Fibroblast of mammary gland (primary cell): ENCODE results near the gene MYO16.

ENCODE experiments used
- DNase-seq: peaks from one replicate; pipeline ENCODE4 v3.0.0-alpha.2; 2010; ENCODE audit warnings: low read depth
- H3K4me3 ChIP-seq: 2 replicates; pipeline ENCODE4 v1.5.1; 2011; ENCODE audit warnings: low read depth, mild to moderate bottlenecking, low read length, moderate library complexity; ENCODE audit not compliant: control insufficient read depth
- TF ChIP-seq, protein P1 (sequence below): conservative IDR thresholded peaks from 2 replicates; pipeline ENCODE4 v1.5.1; 2011; ENCODE audit warnings: low read depth, low read length, inconsistent platforms; ENCODE audit not compliant: control insufficient read depth, insufficient read depth

Gene MYO16

DNA sequence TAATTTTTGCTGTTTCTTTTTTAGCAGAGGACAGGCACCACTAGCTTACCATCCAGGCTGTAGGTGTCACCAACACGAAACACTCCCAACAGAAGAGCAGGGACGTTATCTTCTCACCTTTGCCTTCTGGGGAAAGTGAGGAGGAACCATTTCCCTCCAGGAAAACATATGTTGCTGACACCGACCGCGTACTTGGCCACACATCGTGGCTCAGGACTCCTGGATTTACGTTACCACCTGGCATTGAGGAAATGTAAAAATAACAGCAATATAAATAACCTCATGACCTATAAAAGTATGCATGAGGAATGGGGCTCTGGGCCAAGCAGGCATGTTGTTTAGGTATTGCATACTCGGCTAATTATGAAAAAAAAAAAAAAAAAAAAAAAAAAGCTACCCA is 525.1 kb downstream of the MYO16 start:
- no peak overlapping the region for H3K4me3 ChIP-seq
- TF ChIP-seq, protein P1, sequence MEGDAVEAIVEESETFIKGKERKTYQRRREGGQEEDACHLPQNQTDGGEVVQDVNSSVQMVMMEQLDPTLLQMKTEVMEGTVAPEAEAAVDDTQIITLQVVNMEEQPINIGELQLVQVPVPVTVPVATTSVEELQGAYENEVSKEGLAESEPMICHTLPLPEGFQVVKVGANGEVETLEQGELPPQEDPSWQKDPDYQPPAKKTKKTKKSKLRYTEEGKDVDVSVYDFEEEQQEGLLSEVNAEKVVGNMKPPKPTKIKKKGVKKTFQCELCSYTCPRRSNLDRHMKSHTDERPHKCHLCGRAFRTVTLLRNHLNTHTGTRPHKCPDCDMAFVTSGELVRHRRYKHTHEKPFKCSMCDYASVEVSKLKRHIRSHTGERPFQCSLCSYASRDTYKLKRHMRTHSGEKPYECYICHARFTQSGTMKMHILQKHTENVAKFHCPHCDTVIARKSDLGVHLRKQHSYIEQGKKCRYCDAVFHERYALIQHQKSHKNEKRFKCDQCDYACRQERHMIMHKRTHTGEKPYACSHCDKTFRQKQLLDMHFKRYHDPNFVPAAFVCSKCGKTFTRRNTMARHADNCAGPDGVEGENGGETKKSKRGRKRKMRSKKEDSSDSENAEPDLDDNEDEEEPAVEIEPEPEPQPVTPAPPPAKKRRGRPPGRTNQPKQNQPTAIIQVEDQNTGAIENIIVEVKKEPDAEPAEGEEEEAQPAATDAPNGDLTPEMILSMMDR, result no peak
- DNase-seq, result peak; percentile 28

DNA sequence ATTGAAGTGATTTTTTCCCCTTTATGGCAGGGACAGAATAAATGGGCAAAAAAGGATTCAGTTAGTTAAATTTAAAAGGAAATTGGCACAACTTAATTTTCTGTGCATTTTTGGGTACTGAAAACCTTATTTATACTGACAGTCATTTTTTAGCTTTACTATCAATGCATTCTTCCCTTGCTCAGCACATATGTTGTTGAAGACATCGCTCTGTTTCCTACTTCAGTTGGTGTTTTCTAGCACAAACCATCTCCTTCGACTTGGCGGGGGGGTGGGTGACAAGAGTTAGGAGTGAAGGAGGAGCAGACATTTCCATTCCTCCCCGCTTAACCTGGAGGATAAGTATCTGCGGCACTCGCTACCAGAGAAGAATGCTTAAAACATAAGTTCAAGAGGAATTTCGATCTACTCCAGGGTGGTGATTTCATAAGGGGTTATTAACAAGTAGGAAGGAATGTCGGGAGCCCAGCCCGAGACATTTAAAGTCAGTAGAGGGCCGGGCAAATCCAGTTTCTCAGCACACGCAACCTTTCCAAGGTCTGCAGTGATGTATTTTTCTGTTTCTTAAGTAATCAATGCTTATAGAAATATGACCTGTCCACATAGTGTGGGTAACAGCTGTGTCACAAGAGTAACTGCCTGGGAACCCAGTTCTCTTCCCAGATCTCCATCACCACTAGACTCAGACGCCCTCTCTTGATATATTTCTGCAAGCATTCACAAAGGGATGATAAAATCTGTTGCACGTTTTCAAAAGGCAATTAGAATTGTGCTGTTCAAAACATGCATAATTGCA is 525.8 kb downstream of the MYO16 start:
- TF ChIP-seq, protein P1, result no peak
- DNase-seq, result peak; percentile 90
- no peak overlapping the region for H3K4me3 ChIP-seq

DNA sequence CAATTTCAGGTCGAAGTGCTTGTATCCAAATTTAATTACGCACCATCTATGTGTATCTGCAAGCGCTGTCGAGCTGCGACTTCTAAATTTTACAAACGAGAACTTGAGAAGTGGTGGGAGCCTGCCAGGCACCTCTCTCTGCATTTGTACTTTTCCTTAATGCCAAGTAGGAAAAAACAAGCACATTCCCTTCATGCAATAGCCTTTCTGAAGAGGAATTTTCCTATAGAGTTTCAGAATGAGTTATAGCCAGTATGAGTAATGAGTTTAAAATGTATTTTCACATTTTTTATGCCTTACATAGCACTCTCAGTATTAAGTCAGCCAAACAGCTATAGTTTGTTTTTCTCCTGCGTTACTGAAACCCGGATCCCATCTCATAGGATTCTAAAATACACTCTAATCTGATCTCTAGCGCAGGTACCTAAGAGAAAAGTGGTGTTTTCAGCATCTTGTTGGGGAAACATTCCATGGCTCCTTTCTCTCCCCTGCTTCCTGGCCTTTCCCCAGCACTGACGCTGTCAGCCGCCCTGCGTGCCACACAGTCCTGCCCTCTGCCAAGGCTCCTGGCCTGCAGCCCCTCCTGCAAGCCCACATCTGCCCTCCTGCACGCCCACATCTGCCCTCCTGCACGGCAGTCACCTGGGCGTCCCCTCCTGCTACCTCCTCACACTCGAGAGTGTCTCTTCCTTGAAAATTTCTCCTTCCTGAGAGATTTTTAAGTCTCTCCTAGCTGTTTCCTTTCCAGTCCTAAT is 526.9 kb downstream of the MYO16 start:
- no peak overlapping the region for H3K4me3 ChIP-seq
- TF ChIP-seq, protein P1, result no peak
- peak; percentile 87 for DNase-seq

DNA sequence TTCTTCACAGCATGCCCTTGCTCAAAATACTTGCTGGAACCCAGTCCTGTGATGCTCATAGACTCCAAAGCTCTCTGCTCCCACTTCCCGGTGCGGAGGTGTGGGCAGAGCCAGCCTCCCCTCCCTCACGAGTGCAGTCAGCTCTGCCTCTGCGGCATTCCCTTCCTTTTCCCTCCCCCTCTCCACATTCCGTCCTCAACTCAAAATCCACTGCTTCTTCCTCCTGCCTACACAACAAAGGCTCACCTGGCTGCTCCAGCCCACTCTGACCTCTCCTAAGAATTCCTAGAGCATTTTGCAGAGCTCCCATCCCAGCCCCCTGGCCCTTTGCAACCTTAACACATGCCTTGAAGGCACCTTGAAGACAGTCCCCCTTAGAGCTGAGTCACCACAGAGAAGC is 527.9 kb downstream of the MYO16 start:
- DNase-seq, result no peak
- no peak overlapping the region for H3K4me3 ChIP-seq
- TF ChIP-seq, protein P1, result no peak

DNA sequence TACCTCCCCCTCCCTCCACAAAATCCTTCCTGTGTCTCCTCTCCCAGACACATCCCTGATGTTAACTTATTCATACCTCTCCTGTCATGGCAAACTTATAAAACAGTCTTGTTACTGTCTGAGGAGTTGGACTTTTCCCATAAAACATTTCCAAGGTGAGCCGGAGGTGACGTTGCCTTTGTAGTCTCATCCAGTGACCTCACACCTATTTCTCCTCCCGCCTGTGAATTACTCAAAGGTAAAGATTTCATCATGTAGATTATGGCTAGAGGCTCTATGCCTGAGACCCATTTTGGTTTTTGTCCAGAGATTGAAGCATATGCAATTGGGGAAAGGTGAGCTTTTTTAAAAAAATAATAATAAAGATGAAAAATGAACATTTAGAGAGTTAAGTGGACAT is 529.0 kb downstream of the MYO16 start:
- no peak for DNase-seq
- TF ChIP-seq, protein P1, result no peak
- no peak overlapping the region for H3K4me3 ChIP-seq

DNA sequence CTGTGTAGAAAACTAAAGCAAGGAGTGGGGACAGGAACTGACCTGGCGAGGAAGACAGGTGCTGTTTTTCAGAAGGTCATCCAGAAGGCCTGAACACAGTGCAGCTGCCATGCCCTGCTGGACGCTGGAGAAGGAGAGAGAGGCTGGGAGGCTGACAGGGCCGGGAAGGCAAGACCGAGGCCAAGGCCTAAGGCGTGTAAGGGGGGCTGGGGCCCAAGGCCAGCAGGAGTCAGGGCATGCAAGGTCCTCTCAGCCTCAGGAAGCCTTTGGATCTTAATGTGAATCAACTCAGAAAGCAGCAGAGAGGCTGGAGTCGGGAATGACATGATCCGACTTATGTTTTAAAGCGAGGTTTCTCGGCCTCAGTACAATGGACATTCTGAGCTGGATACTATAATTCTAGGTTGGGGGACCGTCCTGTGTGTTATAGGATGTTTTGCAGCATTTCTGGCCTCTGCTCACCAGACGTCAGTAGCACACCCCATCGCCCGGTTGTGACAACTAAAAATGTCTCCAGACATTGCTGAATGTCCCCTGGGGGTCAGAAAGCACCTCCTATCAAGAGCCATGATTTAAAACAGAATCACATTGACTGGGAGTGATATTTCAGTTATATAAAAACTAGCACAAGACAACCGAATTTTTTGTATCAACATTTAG is 530.4 kb downstream of the MYO16 start:
- TF ChIP-seq, protein P1, result no peak
- H3K4me3 ChIP-seq, result no peak overlapping the region
- no peak for DNase-seq
